ENCODE data around the gene SAG.

GRCh38 chr2:233297076-233297475 is 10.5 kb upstream of the SAG start:
- TF ChIP-seq CTCF (IDR thresholded peaks at IDR 0.05; ENCODE audit: low read length) (no peak), EZH2 (optimal IDR thresholded peaks at IDR 0.05; ENCODE audit: low read depth, low read length) (no peak), EZH2phosphoT487 (IDR thresholded peaks at IDR 0.05; ENCODE audit: low read length) (no peak)

Measured in MM.1S (cell line).